Nephron (organoid): ENCODE results near the gene MT1F.

Source experiments
- H3K27ac Mint-ChIP-seq, 3 experiments: 2 replicates each; pipeline ENCODE4 v1.8.0; 2020; ENCODE audit warnings: mixed read lengths in 3 of 3, mild to moderate bottlenecking in 2 of 3, moderate library complexity in 1 of 3
- H3K27me3 Mint-ChIP-seq: 2 replicates; pipeline ENCODE4 v1.8.0; 2021; ENCODE audit warnings: low read depth, mild to moderate bottlenecking, moderate library complexity, mixed read lengths
- H3K36me3 Mint-ChIP-seq: 2 replicates; pipeline ENCODE4 v1.8.0; 2020; ENCODE audit warnings: low read depth, mixed read lengths
- H3K4me1 Mint-ChIP-seq: 2 replicates; pipeline ENCODE4 v1.8.0; 2020; ENCODE audit warnings: mixed read lengths
- H3K4me3 Mint-ChIP-seq, 3 experiments: 2 replicates each; pipeline ENCODE4 v1.8.0; 2020; ENCODE audit warnings: mild to moderate bottlenecking in 3 of 3, mixed read lengths in 3 of 3, moderate library complexity in 2 of 3
- H3K9me3 Mint-ChIP-seq: 2 replicates; pipeline ENCODE4 v1.8.0; 2020; ENCODE audit warnings: mixed read lengths
- CTCF ChIP-seq, 3 experiments: fragments of 200-600 bp; sonication (generic); IDR thresholded peaks; one replicate each; pipeline ENCODE4 v1.5.0; 2021; ENCODE audit warnings: antibody characterized with exemption in 3 of 3; ENCODE audit not compliant: unreplicated experiment in 3 of 3

The MT1F gene

GRCh38 chr16:56633535-56633934, 24.2 kb upstream of the MT1F start:
- Mint-ChIP-seq H3K27ac (no peak overlapping the region), H3K27me3 (peaks cover 100% of the 10 kb centered on the region), H3K4me3 (peak overlapping the region; percentile 34 to 80 (median 69)), H3K9me3 (no peaks in the 10 kb centered on the region), H3K36me3 (no peaks in the 10 kb centered on the region), H3K4me1 (peaks cover 4% of the 10 kb centered on the region)
- no peak for TF ChIP-seq CTCF (IDR thresholded peaks at IDR 0.05; ENCODE audit: unreplicated experiment in 3 of 3)

GRCh38 chr16:56634715-56635440, 22.9 kb upstream of the MT1F start:
- H3K4me1 Mint-ChIP-seq: peaks cover 4% of the 10 kb centered on the region
- peaks cover 100% of the 10 kb centered on the region for H3K27me3 Mint-ChIP-seq
- H3K4me3 Mint-ChIP-seq: peak overlapping the region; percentile 23 to 69 (median 48)
- no peak for TF ChIP-seq CTCF (IDR thresholded peaks at IDR 0.05; ENCODE audit: unreplicated experiment in 3 of 3)
- no peak overlapping the region for H3K27ac Mint-ChIP-seq
- H3K36me3 Mint-ChIP-seq: no peaks in the 10 kb centered on the region
- H3K9me3 Mint-ChIP-seq: no peaks in the 10 kb centered on the region

- Mint-ChIP-seq H3K9me3 (no peaks in the 10 kb centered on the region), H3K4me3 (peak overlapping the region in 1 of 3 experiments; percentile 28), H3K36me3 (no peaks in the 10 kb centered on the region), H3K27ac (no peak overlapping the region), H3K27me3 (peaks cover 100% of the 10 kb centered on the region), H3K4me1 (peaks cover 4% of the 10 kb centered on the region)
- no peak for TF ChIP-seq CTCF (IDR thresholded peaks at IDR 0.05; ENCODE audit: unreplicated experiment in 3 of 3)
Observed at GRCh38 chr16:56635441-56635967, 22.3 kb upstream of the MT1F start.

- Mint-ChIP-seq H3K9me3 (no peaks in the 10 kb centered on the region), H3K36me3 (no peaks in the 10 kb centered on the region), H3K4me1 (peaks cover 4% of the 10 kb centered on the region), H3K27ac (no peak overlapping the region), H3K27me3 (peaks cover 100% of the 10 kb centered on the region), H3K4me3 (peak overlapping the region in 1 of 3 experiments; percentile 76)
- TF ChIP-seq CTCF (IDR thresholded peaks at IDR 0.05; ENCODE audit: unreplicated experiment in 3 of 3): no peak
Observed at GRCh38 chr16:56636616-56637413, 20.9 kb upstream of the MT1F start.

GRCh38 chr16:56637814-56638750, 19.7 kb upstream of the MT1F start, which contains the start of gene MT1A:
MT1A (plus strand) TSS chr16:56638666; CDS start chr16:56638739, 73 bp downstream.
- Mint-ChIP-seq H3K4me3 (peak within 1 kb of the TSS; percentile 76 to 79 (median 77)), H3K27ac (no peak within 1 kb of the TSS), H3K9me3 (no peaks in the 10 kb centered on the region), H3K27me3 (peaks cover 100% of the 10 kb centered on the region), H3K36me3 (no peaks in the 10 kb centered on the region), H3K4me1 (peaks cover 4% of the 10 kb centered on the region)
- no peak for TF ChIP-seq CTCF (IDR thresholded peaks at IDR 0.05; ENCODE audit: unreplicated experiment in 3 of 3)
